Prostate gland (tissue), 2 donors: ENCODE data around the gene SLC37A1. TPM values are rescaled to one million over a fixed set of nuclear protein-coding genes. Genes with fewer than 3 reads are reported as not detected.
"Not testable (repeated sequence)": the region's sequence is repeated elsewhere in the genome, so short reads cannot be mapped to it uniquely, and the experiment has no call there.

Source experiments
- DNase-seq: peaks from one replicate; pipeline ENCODE4 v3.0.0-alpha.2; 2019; ENCODE audit warnings: low spot score
- H3K27ac ChIP-seq, 2 donors: fragments of 200-600 bp; sonication (generic); 2 replicates each; pipeline ENCODE4 v1.5.1; 2017 to 2019
- H3K27me3 ChIP-seq: fragments of 200-600 bp; sonication (generic); replicated peaks from 2 replicates; pipeline ENCODE4 v1.5.1; 2019; ENCODE audit not compliant: insufficient read depth
- H3K36me3 ChIP-seq, 2 donors: fragments of 200-600 bp; sonication (generic); 1 replicate in 1 of 2; 2 replicates in 1 of 2; pipeline versions ENCODE4 v1.5.1 to v1.8.1; 2017 to 2019
- H3K4me1 ChIP-seq: fragments of 200-600 bp; sonication (generic); replicated peaks from 2 replicates; pipeline ENCODE4 v1.5.1; 2019
- H3K4me3 ChIP-seq, 2 donors: fragments of 200-600 bp; sonication (generic); 2 replicates each; pipeline ENCODE4 v1.5.1; 2017 to 2019
- H3K9me3 ChIP-seq: fragments of 200-600 bp; sonication (generic); 2 replicates; pipeline ENCODE4 v1.5.1; 2017
- POLR2A ChIP-seq: fragments of 450-650 bp; IDR thresholded peaks from one replicate; pipeline ENCODE4 v1.6.1; 2016; ENCODE audit warnings: antibody characterized with exemption, mild to moderate bottlenecking
- POLR2AphosphoS5 ChIP-seq: sonication (generic); formaldehyde crosslinking; IDR thresholded peaks from one replicate; pipeline ENCODE4 v1.6.1; 2017; ENCODE audit warnings: antibody characterized with exemption
- WGBS: methylation state at CpG from one replicate; pipeline ENCODE4 v1.1.5; 2018; 5-methylcytosine and 5-hydroxymethylcytosine counted together
- intact Hi-C: fragments of 100-400 bp; cut with DNase I; formaldehyde crosslinking; loops from one replicate; pipeline ENCODE4 v1.14.2; 2022
- total RNA-seq, 2 donors: library from RNA; depleted of rRNA; stranded (reverse); fragments of >200 nt; gene quantifications; one replicate each; pipeline ENCODE4 v1.1.0, GENCODE V29; 2016
- TF ChIP-seq, protein P1 (sequence below), 4 experiments: fragments of 200-600 bp in 2 of 4; fragments of 450-650 bp in 2 of 4; sonication (generic) in 2 of 4; IDR thresholded peaks; 1 replicate in 3 of 4; 2 replicates in 1 of 4; pipeline ENCODE4 v1.5.1; 2016 to 2019; ENCODE audit warnings: antibody characterized with exemption in 4 of 4, mild to moderate bottlenecking in 2 of 4, moderate library complexity in 2 of 4

SLC37A1 gene
- total RNA-seq, 2 donors from 2014 or later, result 44.2 to 49.6 TPM

DNA sequence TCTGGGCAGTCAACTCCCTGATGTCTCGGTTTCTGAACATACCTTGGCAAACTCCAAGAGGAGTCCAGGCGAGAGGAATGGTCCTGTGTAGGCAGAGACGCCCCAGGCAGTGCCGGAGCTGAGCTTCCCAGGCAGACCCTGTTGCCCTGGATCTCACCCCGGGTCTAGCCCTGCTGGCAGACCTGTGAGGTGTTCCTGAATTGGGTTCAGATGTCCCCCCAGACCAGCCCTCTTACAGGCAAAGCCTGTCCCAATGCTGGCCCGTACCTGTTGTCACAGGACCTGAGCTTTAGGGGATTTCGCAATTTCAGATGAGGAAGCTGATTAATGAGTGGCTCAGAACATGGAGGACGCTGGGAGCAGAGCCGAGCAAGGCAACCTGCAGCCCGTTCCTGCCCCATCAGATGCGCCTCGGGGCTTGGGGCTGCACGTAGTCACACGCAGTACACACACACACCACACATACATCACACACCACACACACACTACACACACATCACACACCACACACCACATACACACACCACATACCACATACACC, 101.2 kb downstream of the SLC37A1 start:
- Histone ChIP-seq H3K4me3 (no peak overlapping the region), H3K27ac (peak overlapping the region; percentile 66 to 74), H3K36me3 (no peaks in the 10 kb centered on the region), H3K9me3 (no peaks in the 10 kb centered on the region), H3K27me3 (no peaks in the 10 kb centered on the region), H3K4me1 (no peaks in the 10 kb centered on the region)
- TF ChIP-seq, protein P1, sequence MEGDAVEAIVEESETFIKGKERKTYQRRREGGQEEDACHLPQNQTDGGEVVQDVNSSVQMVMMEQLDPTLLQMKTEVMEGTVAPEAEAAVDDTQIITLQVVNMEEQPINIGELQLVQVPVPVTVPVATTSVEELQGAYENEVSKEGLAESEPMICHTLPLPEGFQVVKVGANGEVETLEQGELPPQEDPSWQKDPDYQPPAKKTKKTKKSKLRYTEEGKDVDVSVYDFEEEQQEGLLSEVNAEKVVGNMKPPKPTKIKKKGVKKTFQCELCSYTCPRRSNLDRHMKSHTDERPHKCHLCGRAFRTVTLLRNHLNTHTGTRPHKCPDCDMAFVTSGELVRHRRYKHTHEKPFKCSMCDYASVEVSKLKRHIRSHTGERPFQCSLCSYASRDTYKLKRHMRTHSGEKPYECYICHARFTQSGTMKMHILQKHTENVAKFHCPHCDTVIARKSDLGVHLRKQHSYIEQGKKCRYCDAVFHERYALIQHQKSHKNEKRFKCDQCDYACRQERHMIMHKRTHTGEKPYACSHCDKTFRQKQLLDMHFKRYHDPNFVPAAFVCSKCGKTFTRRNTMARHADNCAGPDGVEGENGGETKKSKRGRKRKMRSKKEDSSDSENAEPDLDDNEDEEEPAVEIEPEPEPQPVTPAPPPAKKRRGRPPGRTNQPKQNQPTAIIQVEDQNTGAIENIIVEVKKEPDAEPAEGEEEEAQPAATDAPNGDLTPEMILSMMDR (IDR thresholded peaks at IDR 0.05), result no peak
- TF ChIP-seq POLR2A, result no peak
- TF ChIP-seq POLR2AphosphoS5, result peak; percentile 89
- intact Hi-C loops, result no loop called here
- 13% methylated on average over 12 of the region's 14 CpGs for WGBS
- DNase-seq, result peak; percentile 81

DNA sequence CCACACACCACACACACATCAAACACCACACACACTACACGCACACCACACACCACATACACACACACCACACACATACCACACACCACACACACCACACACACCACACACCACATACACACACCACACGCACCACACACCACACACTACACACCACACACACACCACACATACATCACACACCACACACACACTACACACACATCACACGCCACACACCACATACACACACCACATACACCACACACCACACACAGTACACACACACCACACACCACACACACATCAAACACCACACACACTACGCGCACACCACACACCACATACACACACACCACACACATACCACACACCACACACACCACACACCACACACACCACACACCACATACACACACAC, 101.7 kb downstream of the SLC37A1 start:
- H3K27ac ChIP-seq, H3K27me3 ChIP-seq, H3K4me1 ChIP-seq, H3K36me3 ChIP-seq, H3K9me3 ChIP-seq, intact Hi-C loops, H3K4me3 ChIP-seq, DNase-seq: not testable (repeated sequence)
- WGBS, result 43% methylated on average over 4 of the region's 5 CpGs

DNA sequence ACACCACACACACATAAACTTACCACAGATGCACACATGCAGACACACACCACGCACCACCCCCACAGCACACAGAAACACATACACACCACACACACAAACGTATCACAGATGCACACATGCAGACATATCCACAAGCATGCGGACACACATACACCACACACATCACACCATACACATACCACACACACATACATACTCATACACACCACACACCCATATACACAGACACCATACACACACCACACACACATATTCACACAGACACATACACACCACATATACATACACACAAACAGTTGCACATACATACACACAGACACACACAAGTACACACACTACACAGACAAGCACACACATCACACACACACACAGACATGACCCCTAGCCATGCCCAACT, 102.3 kb downstream of the SLC37A1 start:
- Histone ChIP-seq H3K27ac (no peak overlapping the region), H3K4me3 (no peak overlapping the region), H3K36me3 (no peaks in the 10 kb centered on the region), H3K9me3 (no peaks in the 10 kb centered on the region), H3K27me3 (no peaks in the 10 kb centered on the region), H3K4me1 (no peaks in the 10 kb centered on the region)
- DNase-seq, result no peak
- TF ChIP-seq, protein P1 (IDR thresholded peaks at IDR 0.05), result no peak
- TF ChIP-seq POLR2A (no peak), POLR2AphosphoS5 (no peak)
- WGBS, result 60% methylated on average over 3 of the region's 3 CpGs
- intact Hi-C loops, result no loop called here

DNA sequence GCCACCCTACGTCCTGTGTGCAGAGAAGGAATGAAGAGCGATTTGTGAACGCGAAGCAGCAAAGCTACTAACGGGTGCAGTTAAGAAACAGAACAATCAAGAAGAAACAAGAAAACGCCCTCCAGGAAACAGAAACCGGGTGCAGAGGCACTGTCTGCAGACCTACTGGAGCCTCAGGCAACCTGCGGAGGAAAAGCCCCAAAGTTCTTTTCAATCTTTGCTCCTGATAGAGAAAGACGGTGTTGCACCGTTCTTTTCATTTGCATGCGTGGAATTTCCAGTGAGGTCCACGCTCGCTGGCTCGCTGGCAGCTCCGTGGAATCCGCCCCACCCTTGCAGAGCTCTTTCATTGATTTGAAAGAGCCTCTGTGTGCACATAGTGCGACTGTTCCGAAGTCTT, 102.8 kb downstream of the SLC37A1 start:
- 11% methylated on average over 18 of the region's 18 CpGs for WGBS
- H3K4me3 ChIP-seq, result no peak overlapping the region
- H3K9me3 ChIP-seq, result no peaks in the 10 kb centered on the region
- no peaks in the 10 kb centered on the region for H3K4me1 ChIP-seq
- no peaks in the 10 kb centered on the region for H3K27me3 ChIP-seq
- DNase-seq, result no peak
- TF ChIP-seq POLR2A (no peak), POLR2AphosphoS5 (no peak)
- TF ChIP-seq, protein P1 (IDR thresholded peaks at IDR 0.05), result no peak
- H3K36me3 ChIP-seq, result no peaks in the 10 kb centered on the region
- H3K27ac ChIP-seq, result no peak overlapping the region
- intact Hi-C loops, result no loop called here

DNA sequence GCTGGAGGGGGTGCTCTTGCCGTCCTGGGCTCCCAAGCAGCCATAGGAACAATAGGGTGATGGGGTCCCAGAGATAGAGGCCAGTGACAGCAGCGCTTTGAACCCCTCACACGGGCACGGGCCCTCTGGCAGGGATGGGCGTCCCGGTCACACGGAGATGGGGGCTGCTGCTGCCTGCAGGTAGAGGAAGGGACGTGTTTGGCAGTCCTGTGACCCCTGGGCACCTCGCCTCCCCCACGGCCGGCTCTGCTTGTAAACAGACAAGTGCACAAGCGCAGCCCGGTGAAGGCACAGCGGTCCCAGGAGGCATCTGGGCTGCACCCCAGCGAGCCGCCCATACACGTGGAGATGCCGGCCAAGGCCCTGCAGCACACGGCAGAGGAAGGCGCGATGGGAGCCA, 103.3 kb downstream of the SLC37A1 start:
- no peak for DNase-seq
- WGBS, result 74% methylated on average over 14 of the region's 21 CpGs
- Histone ChIP-seq H3K4me1 (no peaks in the 10 kb centered on the region), H3K9me3 (no peaks in the 10 kb centered on the region), H3K27me3 (no peaks in the 10 kb centered on the region), H3K36me3 (no peaks in the 10 kb centered on the region), H3K4me3 (no peak overlapping the region), H3K27ac (no peak overlapping the region)
- TF ChIP-seq POLR2AphosphoS5 (no peak), POLR2A (no peak)
- TF ChIP-seq, protein P1 (IDR thresholded peaks at IDR 0.05), result no peak
- intact Hi-C loops, result no loop called here
